Renal pelvis (tissue), 4 donors: ENCODE results near the gene CAMKMT. TPM values are rescaled to one million over a fixed set of nuclear protein-coding genes. Genes with fewer than 3 reads are reported as not detected.
A peak's percentile ranks its signal among the peaks of the same experiment; 100 is the strongest.

Source experiments
- DNase-seq: peaks from one replicate; pipeline ENCODE4 v3.0.0-alpha.2; 2013
- polyA plus RNA-seq, 3 donors: library from polyadenylated mRNA; unstranded; fragments of 120-200 nt; gene quantifications; one replicate each; pipeline ENCODE4 v1.2.1, GENCODE V29; 2013; ENCODE audit not compliant: insufficient read length in 3 of 3

Gene CAMKMT
- polyA plus RNA-seq, 3 donors = 10.8 to 13.4 (median 12.1) TPM

DNA sequence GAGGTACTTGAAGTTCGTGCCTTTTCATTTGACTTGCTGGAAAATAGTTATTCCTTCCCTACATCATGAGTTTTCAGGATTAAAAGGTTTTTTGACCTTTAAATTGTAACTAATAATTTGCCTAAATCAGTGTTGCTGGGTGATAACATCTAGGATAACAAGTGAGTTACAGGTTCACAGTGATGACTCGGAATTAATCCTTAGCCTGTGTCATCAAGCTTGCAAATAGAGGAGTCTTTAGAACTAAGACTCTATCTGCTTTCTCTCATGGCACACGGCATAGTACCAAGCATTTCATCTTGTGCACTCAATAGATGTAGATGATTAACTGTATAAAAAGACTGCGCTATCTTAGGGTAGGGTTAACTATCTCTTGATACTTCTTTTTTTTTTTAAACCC, 79.5 kb downstream of the CAMKMT start:
- no peak for DNase-seq

GRCh38 chr2:44442019-44442418, 80.3 kb downstream of the CAMKMT start:
- DNase-seq = no peak

- DNase-seq = no peak
Observed at GRCh38 chr2:44443517-44443916, 81.8 kb downstream of the CAMKMT start.

- DNase-seq = no peak
Observed at GRCh38 chr2:44444881-44445280, 83.1 kb downstream of the CAMKMT start.

DNA sequence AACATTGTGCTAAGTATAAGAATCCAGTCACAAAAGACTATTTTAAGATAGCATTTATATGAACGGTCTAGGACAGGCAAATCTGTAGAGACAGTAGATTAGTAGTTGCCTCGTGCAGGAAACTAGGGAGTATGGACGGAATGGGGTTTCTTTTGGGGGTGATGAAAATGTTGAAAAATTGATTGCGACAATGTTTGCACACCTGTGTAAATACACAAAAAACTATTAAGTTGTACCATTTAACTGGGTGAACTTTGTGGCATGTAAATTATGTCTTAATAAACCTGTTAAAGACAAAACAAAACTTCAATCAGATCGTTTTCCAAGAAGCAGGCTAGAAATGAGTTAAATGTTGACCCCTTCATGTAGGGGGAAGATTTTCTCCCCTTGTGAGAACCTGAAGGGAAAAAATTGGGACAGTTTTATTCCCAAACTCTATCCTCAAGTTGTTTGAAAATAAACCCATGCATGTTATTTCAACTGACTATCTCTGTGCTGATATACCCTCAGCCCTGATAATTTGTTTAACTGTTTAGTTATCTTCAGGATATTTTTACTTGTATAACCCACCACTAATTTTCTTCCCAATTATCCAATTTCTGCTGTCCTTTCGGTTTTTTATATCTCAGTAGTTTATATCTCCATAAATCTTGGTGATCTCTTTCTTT, 87.2 kb downstream of the CAMKMT start:
- DNase-seq = no peak

GRCh38 chr2:44450082-44450481, 88.3 kb downstream of the CAMKMT start:
- DNase-seq = no peak

DNA sequence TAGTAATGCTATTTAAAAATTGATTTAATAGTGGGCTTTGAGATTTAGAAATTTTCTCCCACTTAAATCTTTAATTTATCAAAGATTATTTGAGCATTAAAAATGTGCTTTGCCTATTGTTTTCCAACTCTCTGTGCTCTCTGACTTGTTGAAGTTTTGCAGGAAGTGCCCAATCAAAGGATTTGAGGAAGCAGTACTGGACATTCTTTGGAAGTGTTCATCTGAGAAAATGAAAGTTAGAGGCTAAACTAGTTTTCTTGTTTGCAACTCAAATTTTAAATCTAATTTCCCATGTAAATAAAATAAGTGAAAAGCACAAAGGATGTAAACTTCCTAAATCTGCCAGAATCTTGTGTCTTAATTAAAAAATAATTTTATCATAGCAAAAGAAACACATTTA, 89.1 kb downstream of the CAMKMT start:
- DNase-seq = no peak

DNA sequence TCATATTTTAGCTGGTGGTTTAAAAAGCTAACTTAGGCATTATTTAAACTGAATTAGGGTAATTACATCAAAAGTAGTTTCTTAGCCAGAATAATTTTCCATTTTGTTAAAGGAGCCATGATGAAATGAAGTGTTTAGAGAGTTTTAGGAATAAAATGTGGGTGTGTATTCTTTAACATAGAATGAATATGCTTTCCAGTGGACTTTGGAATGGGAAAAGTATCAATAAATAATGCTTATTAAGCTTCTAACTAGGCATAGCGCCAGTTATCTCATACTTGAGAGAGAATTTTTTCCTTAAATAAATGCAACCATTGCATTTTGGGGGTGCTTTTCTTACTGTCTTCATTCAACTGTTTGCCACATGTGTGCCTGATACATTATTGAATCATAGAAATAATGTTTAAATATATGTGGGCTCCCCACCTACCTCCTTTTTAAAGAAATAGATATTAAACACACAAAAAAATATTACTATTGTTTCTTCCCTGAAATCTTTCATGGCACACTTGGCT, 90.4 kb downstream of the CAMKMT start:
- DNase-seq = no peak

- DNase-seq = no peak
Observed at GRCh38 chr2:44453259-44453658, 91.5 kb downstream of the CAMKMT start.

DNA sequence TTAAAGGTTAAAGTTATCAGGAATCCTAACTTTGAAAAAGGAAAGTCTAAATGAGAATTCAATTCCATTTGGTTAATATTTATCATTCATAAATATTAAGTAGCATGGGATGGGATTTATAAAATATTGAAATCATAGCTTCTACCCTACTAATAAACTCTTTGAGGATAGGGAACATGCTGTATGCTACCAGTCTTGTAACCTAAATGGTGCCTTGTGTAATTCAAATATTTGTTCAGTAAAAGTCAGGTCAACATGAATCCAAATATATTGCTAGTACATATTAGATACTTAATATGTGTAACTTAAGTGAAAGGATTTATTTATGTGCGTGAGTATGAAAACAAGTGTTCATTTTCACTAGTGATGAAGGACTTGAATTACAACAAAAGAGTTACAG, 94.1 kb downstream of the CAMKMT start:
- DNase-seq = no peak

- DNase-seq = no peak
Observed at GRCh38 chr2:44456946-44457345, 95.2 kb downstream of the CAMKMT start.

DNA sequence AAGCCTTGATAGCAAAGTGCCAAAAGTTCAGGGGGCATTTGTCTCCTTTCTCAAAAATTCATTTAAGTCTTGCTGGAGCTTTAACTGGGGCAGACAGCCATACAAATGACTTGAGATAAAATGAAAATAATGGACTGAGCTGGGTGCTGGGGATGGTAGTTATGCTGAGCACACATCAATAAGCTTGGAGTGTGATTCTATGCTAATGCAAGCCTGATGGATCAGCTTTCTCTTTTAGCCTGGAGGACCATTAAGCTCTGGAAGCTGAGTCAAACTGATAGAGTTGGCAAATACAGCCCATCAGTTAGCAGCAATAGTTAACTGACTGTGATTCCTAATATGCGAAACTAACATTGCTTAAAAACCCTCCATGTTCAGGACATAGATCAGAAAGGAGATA, 98.0 kb downstream of the CAMKMT start:
- DNase-seq = no peak

GRCh38 chr2:44462934-44463849, 101.4 kb downstream of the CAMKMT start:
- no peak for DNase-seq

GRCh38 chr2:44464437-44464836, 102.7 kb downstream of the CAMKMT start:
- no peak for DNase-seq

- DNase-seq = no peak
Observed at GRCh38 chr2:44470151-44470550, 108.4 kb downstream of the CAMKMT start.

GRCh38 chr2:44477657-44478414, 116.1 kb downstream of the CAMKMT start:
- DNase-seq = no peak

- peak; percentile 82 for DNase-seq
Observed at GRCh38 chr2:44479127-44479887, 117.6 kb downstream of the CAMKMT start.

- DNase-seq = no peak
Observed at GRCh38 chr2:44480068-44480467, 118.3 kb downstream of the CAMKMT start.

DNA sequence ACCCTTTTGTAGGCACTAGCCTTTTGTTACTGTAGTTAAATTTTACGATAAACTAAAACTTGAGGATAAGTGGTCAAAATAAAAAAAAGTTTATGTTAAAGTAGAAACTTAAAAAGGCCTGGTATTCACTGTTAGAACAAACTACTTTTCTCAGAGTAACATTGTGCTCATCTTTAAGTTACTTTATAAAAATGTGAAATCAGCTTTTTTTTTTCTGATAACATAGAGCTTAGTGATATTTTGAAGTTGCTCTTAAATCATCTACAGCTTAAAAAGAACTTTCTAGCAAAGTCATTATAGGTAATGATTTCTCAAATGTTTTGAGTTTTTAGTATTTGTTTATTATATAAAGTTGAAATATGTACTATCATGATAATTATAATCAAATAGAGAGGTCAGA, 125.3 kb downstream of the CAMKMT start:
- no peak for DNase-seq

DNA sequence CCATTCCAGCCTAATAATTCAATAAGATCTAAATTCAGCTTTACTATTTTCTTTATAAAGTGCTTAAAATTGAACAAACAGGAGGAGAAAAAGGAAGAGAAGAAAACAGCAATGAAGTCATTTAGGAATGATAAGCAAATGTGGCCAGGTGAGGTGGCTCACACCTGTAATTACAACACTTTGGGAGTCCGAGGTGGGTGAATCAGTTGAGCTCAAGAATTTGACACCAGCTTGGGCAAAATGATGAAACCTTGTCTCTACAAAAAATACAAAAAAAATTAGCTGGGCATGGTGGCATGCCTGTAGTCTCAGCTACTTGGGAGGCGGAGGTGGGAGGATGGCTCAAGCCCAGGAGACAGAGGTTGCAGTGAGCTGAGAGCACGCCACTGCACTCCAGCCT, 129.0 kb downstream of the CAMKMT start:
- DNase-seq = no peak

- no peak for DNase-seq
Observed at GRCh38 chr2:44494006-44494405, 132.3 kb downstream of the CAMKMT start.

DNA sequence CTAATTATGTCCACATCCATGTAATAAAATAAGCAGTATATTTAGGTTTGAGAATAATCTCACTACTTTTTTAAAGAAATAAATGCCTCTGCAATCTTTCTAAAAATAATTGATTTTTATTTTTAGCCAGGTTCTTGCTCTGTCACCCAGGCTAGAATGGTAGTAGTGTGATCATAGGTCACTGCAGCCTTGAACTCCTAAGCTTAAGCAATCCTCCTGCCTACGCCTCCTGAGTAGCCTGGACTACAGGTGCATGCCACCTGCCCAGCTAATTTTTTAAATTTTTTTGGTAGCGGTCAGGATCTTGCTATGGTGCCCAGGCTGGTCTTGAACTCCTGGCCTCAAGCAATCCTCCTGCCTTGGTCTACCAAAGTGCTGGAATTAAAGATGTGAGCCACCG, 133.3 kb downstream of the CAMKMT start:
- DNase-seq = no peak
